HCT116 (cell line): ENCODE measurements around the gene GNB2. TPM values are rescaled to one million over a fixed set of nuclear protein-coding genes. Genes with fewer than 3 reads are reported as not detected.

Experiments used
- ATAC-seq: fragments of 200-7000 bp; cut with Tn5 transposase; 2 replicates; pipeline ENCODE4 v1.9.1; 2020; ENCODE audit warnings: mild to moderate bottlenecking, moderate library complexity
- BruUV-seq: library from RNA; stranded (reverse); fragments of 400-500 nt; replicated peaks from 2 replicates; lab custom pipeline; 2021; lab: Mats Ljungman, UMichigan
- CTCF ChIA-PET: fragments of 300-600 bp; sonication (Branson Sonifier 250); formaldehyde crosslinking; loops from one replicate; lab custom pipeline; 2021; ENCODE audit warnings: antibody characterized with exemption; lab: Charles Lee
- POLR2A ChIA-PET: fragments of 300-600, 350-600 bp; sonication (Branson Sonifier 250); formaldehyde crosslinking; loops from one replicate; lab custom pipeline; 2021; ENCODE audit warnings: antibody characterized with exemption; lab: Charles Lee
- RAD21 ChIA-PET, 2 experiments: fragments of 300-600 bp; sonication (Branson Sonifier 250); formaldehyde crosslinking; loops; one replicate each; lab custom pipeline; 2023; ENCODE audit warnings: low total read pairs in 2 of 2; ENCODE audit not compliant: uncharacterized antibody in 2 of 2, unreplicated experiment in 2 of 2, low non-redundant PET in 1 of 2; lab: Charles Lee
- DNase-seq: peaks from one replicate; pipeline ENCODE4 v3.0.0-alpha.2; 2010; ENCODE audit warnings: low read depth, low spot score
- H2AFZ ChIP-seq: fragments of 200-600 bp; shearing (Covaris generic), sonication (generic); 2 replicates; pipeline ENCODE4 v1.6.1; 2017; ENCODE audit warnings: low read depth, mixed run types, mixed read lengths, antibody characterized with exemption, low read length; ENCODE audit not compliant: poor library complexity, severe bottlenecking
- H3K27ac ChIP-seq: 2 replicates; pipeline ENCODE4 v1.5.1; 2012; ENCODE audit warnings: low read depth, low read length
- H3K27me3 ChIP-seq: fragments of 200-600 bp; sonication (generic); 2 replicates; pipeline ENCODE4 v1.6.1; 2016; ENCODE audit warnings: mixed run types, low read length, mixed read lengths; ENCODE audit not compliant: insufficient read depth
- H3K36me3 ChIP-seq, 2 experiments: fragments of 200-500 bp in 1 of 2; fragments of 200-600 bp in 1 of 2; sonication (Bioruptor generic) in 1 of 2; sonication (generic) in 1 of 2; 2 replicates each; pipeline versions ENCODE4 v1.5.1 to v1.6.1; 2014 to 2016; ENCODE audit warnings: low read length in 2 of 2, inconsistent platforms in 1 of 2, mixed read lengths in 1 of 2, mixed run types in 1 of 2; ENCODE audit not compliant: insufficient read depth in 2 of 2, control insufficient read depth in 1 of 2
- H3K4me1 ChIP-seq, 2 experiments: fragments of 200-600 bp in 1 of 2; sonication (generic) in 1 of 2; 2 replicates each; pipeline versions ENCODE4 v1.5.1 to v1.6.1; 2012 to 2017; ENCODE audit warnings: low read length in 2 of 2, inconsistent platforms in 1 of 2, mild to moderate bottlenecking in 1 of 2, mixed read lengths in 1 of 2, mixed run types in 1 of 2, moderate library complexity in 1 of 2; ENCODE audit not compliant: insufficient read depth in 2 of 2, control insufficient read depth in 1 of 2
- H3K4me2 ChIP-seq: fragments of 200-600 bp; sonication (generic); 2 replicates; pipeline ENCODE4 v1.6.1; 2017; ENCODE audit warnings: mixed run types, low read length, mixed read lengths
- H3K4me3 ChIP-seq, 2 experiments: fragments of 200-600 bp in 1 of 2; sonication (generic) in 1 of 2; replicated peaks in 1 of 2; 2 replicates each; pipeline ENCODE4 v1.5.1; 2011 to 2016; ENCODE audit warnings: low read length in 2 of 2, control low read depth in 1 of 2, low read depth in 1 of 2, mild to moderate bottlenecking in 1 of 2, mixed read lengths in 1 of 2, mixed run types in 1 of 2
- H3K79me2 ChIP-seq: fragments of 200-600 bp; sonication (generic); 2 replicates; pipeline ENCODE4 v1.6.1; 2017; ENCODE audit warnings: mild to moderate bottlenecking, mixed run types, low read length, moderate library complexity, mixed read lengths; ENCODE audit not compliant: insufficient read depth
- H3K9ac ChIP-seq: fragments of 200-600 bp; sonication (generic); 2 replicates; pipeline ENCODE4 v1.6.1; 2016; ENCODE audit warnings: low read length, mixed read lengths
- H3K9me2 ChIP-seq: fragments of 200-600 bp; sonication (generic), shearing (Covaris generic); 2 replicates; pipeline ENCODE4 v1.6.1; 2017; ENCODE audit warnings: mixed run types, mild to moderate bottlenecking, moderate library complexity; ENCODE audit not compliant: insufficient read depth
- H3K9me3 ChIP-seq, 2 experiments: fragments of 200-500 bp in 1 of 2; fragments of 200-600 bp in 1 of 2; sonication (Bioruptor generic) in 1 of 2; sonication (generic) in 1 of 2; 2 replicates each; pipeline ENCODE4 v1.6.1; 2014 to 2017; ENCODE audit warnings: low read length in 2 of 2, mixed read lengths in 2 of 2, inconsistent platforms in 1 of 2, low read depth in 1 of 2, mild to moderate bottlenecking in 1 of 2, mixed run types in 1 of 2, moderate library complexity in 1 of 2; ENCODE audit not compliant: control insufficient read depth in 1 of 2, insufficient read depth in 1 of 2
- H4K20me1 ChIP-seq: fragments of 200-600 bp; sonication (generic), shearing (Covaris generic); 2 replicates; pipeline ENCODE4 v1.6.1; 2017; ENCODE audit warnings: mixed run types, mild to moderate bottlenecking, moderate library complexity; ENCODE audit not compliant: insufficient read depth
- CBX3 ChIP-seq: IDR thresholded peaks from 2 replicates; pipeline ENCODE4 v1.6.1; 2012; ENCODE audit warnings: low read depth
- EGR1 ChIP-seq: IDR thresholded peaks from 2 replicates; pipeline ENCODE4 v1.6.1; 2012; ENCODE audit warnings: low read depth
- ELF1 ChIP-seq: IDR thresholded peaks from 2 replicates; pipeline ENCODE4 v1.6.1; 2012; ENCODE audit warnings: low read depth, borderline replicate concordance
- EZH2 ChIP-seq: fragments of 200-600 bp; sonication (generic); IDR thresholded peaks from 2 replicates; pipeline ENCODE4 v1.6.1; 2017; ENCODE audit warnings: antibody characterized with exemption, mixed run types
- FOSL1 ChIP-seq: IDR thresholded peaks from 2 replicates; pipeline ENCODE4 v1.6.1; 2012; ENCODE audit warnings: low read depth
- JUND ChIP-seq: IDR thresholded peaks from 2 replicates; pipeline ENCODE4 v1.6.1; 2012
- POLR2A ChIP-seq: IDR thresholded peaks from 2 replicates; pipeline ENCODE4 v1.7.0; 2011; ENCODE audit warnings: borderline replicate concordance; ENCODE audit not compliant: insufficient read depth, insufficient read length; ENCODE audit errors: extremely low read depth
- POLR2AphosphoS5 ChIP-seq: IDR thresholded peaks from 2 replicates; pipeline ENCODE4 v1.6.1; 2011; ENCODE audit warnings: mild to moderate bottlenecking, low read depth, low read length, moderate library complexity
- SIN3A ChIP-seq: IDR thresholded peaks from 2 replicates; pipeline ENCODE4 v1.6.1; 2012; ENCODE audit warnings: low read depth
- SP1 ChIP-seq: IDR thresholded peaks from 2 replicates; pipeline ENCODE4 v1.6.1; 2012; ENCODE audit warnings: low read depth
- TCF7L2 ChIP-seq: IDR thresholded peaks from 2 replicates; pipeline ENCODE4 v1.7.0; 2011; ENCODE audit warnings: borderline replicate concordance, inconsistent platforms; ENCODE audit not compliant: insufficient read depth, insufficient read length; ENCODE audit errors: extremely low read depth
- YY1 ChIP-seq: IDR thresholded peaks from 2 replicates; pipeline ENCODE4 v1.6.1; 2011; ENCODE audit warnings: low read length, low read depth, moderate library complexity, mild to moderate bottlenecking; ENCODE audit not compliant: insufficient replicate concordance; ENCODE audit errors: extremely low read depth
- ZFX ChIP-seq: fragments of 450-650 bp; IDR thresholded peaks from 2 replicates; pipeline ENCODE4 v1.6.1; 2017
- ZNF274 ChIP-seq: fragments of 200-500 bp; sonication (Bioruptor generic); IDR thresholded peaks from 2 replicates; pipeline ENCODE4 v1.6.1; 2014; ENCODE audit warnings: mild to moderate bottlenecking, low read depth, low read length, inconsistent platforms
- intact Hi-C: fragments of 100-400 bp; cut with micrococcal nuclease; formaldehyde crosslinking; loops from 2 replicates; pipeline ENCODE4 v1.10.0; 2022
- total RNA-seq: library from RNA; stranded (reverse); gene quantifications from one replicate; pipeline ENCODE4 v1.2.1, GENCODE V29; 2021; ENCODE audit not compliant: unreplicated experiment
- TF ChIP-seq, protein P1 (sequence below): IDR thresholded peaks from 2 replicates; pipeline ENCODE4 v1.6.1; 2012; ENCODE audit warnings: low read depth
- TF ChIP-seq, protein P2 (sequence below), 3 experiments: fragments of 200-600 bp in 1 of 3; sonication (generic) in 1 of 3; IDR thresholded peaks in 2 of 3; conservative IDR thresholded peaks in 1 of 3; 2 replicates each; pipeline ENCODE4 v1.5.1; 2012 to 2017; ENCODE audit warnings: low read depth in 2 of 3, low read length in 2 of 3, antibody characterized with exemption in 1 of 3, borderline replicate concordance in 1 of 3, control low read depth in 1 of 3, mild to moderate bottlenecking in 1 of 3, mixed read lengths in 1 of 3, mixed run types in 1 of 3, moderate library complexity in 1 of 3; ENCODE audit not compliant: insufficient read depth in 1 of 3
- TF ChIP-seq, protein P3 (sequence below): IDR thresholded peaks from 2 replicates; pipeline ENCODE4 v1.6.1; 2011; ENCODE audit warnings: mild to moderate bottlenecking, low read length, moderate library complexity; ENCODE audit not compliant: insufficient replicate concordance; ENCODE audit errors: extremely low read depth
- TF ChIP-seq, protein P4 (sequence below): IDR thresholded peaks from 2 replicates; pipeline ENCODE4 v1.6.1; 2012
- TF ChIP-seq, protein P5 (sequence below): IDR thresholded peaks from 2 replicates; pipeline ENCODE4 v1.6.1; 2012

Gene GNB2
- total RNA-seq, 1 experiment from 2014 or later: 246 TPM

DNA sequence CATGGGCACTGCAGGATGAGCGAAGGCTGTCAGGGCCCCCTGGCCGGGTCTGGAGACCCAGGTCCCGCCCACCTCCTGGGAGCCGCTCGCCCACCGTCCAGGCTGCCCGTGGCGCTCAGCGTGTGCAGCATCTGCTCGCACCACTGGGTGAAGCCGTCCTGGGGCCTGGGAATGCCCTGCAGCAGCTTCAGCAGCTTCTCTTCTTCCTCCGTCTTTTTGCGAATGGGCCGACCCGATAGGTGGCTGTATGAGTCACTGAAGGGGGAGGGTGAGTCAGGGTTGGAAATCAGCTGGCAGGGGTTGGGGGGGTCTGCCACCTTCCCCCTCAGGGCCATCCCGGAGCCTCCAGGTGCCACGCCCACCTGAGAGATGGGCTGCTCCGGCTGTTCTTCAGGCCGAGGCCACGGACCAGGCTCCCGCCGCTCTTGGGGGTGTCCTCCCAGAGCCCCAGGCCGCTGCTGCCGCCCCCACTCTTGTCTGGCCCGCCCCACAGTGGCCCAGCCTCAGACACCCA lies 8.7 kb downstream of the GNB2 start:
- peaks cover 0 to 5% of the 10 kb centered on the region in 2 experiments; a peak in 1 of 4 replicates for H3K4me1 ChIP-seq
- H3K9me3 ChIP-seq: no peaks in the 10 kb centered on the region
- BruUV-seq: no TSS peak
- intact Hi-C loops: no loop called here
- H3K9me2 ChIP-seq: no peaks in the 10 kb centered on the region
- H3K4me2 ChIP-seq: no peak overlapping the region
- H3K9ac ChIP-seq: no peak overlapping the region
- no peak overlapping the region for H3K27ac ChIP-seq
- DNase-seq (no peak), ATAC-seq (no peak)
- TF ChIP-seq TCF7L2: no peak
- no peak for TF ChIP-seq ZNF274
- TF ChIP-seq ELF1: no peak
- no peak for TF ChIP-seq YY1
- no peak for TF ChIP-seq JUND
- no peak for TF ChIP-seq EZH2
- no peak for TF ChIP-seq EGR1
- TF ChIP-seq, protein P1, sequence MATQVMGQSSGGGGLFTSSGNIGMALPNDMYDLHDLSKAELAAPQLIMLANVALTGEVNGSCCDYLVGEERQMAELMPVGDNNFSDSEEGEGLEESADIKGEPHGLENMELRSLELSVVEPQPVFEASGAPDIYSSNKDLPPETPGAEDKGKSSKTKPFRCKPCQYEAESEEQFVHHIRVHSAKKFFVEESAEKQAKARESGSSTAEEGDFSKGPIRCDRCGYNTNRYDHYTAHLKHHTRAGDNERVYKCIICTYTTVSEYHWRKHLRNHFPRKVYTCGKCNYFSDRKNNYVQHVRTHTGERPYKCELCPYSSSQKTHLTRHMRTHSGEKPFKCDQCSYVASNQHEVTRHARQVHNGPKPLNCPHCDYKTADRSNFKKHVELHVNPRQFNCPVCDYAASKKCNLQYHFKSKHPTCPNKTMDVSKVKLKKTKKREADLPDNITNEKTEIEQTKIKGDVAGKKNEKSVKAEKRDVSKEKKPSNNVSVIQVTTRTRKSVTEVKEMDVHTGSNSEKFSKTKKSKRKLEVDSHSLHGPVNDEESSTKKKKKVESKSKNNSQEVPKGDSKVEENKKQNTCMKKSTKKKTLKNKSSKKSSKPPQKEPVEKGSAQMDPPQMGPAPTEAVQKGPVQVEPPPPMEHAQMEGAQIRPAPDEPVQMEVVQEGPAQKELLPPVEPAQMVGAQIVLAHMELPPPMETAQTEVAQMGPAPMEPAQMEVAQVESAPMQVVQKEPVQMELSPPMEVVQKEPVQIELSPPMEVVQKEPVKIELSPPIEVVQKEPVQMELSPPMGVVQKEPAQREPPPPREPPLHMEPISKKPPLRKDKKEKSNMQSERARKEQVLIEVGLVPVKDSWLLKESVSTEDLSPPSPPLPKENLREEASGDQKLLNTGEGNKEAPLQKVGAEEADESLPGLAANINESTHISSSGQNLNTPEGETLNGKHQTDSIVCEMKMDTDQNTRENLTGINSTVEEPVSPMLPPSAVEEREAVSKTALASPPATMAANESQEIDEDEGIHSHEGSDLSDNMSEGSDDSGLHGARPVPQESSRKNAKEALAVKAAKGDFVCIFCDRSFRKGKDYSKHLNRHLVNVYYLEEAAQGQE: no peak
- no peak for TF ChIP-seq FOSL1
- TF ChIP-seq, protein P2, sequence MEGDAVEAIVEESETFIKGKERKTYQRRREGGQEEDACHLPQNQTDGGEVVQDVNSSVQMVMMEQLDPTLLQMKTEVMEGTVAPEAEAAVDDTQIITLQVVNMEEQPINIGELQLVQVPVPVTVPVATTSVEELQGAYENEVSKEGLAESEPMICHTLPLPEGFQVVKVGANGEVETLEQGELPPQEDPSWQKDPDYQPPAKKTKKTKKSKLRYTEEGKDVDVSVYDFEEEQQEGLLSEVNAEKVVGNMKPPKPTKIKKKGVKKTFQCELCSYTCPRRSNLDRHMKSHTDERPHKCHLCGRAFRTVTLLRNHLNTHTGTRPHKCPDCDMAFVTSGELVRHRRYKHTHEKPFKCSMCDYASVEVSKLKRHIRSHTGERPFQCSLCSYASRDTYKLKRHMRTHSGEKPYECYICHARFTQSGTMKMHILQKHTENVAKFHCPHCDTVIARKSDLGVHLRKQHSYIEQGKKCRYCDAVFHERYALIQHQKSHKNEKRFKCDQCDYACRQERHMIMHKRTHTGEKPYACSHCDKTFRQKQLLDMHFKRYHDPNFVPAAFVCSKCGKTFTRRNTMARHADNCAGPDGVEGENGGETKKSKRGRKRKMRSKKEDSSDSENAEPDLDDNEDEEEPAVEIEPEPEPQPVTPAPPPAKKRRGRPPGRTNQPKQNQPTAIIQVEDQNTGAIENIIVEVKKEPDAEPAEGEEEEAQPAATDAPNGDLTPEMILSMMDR (IDR thresholded peaks at IDR 0.05 in 2 of 3, conservative IDR thresholded peaks at IDR 0.05 in 1 of 3; ENCODE audit: borderline replicate concordance in 1 of 3, insufficient read depth in 1 of 3, low read depth in 2 of 3, low read length in 2 of 3): no peak
- TF ChIP-seq, protein P3, sequence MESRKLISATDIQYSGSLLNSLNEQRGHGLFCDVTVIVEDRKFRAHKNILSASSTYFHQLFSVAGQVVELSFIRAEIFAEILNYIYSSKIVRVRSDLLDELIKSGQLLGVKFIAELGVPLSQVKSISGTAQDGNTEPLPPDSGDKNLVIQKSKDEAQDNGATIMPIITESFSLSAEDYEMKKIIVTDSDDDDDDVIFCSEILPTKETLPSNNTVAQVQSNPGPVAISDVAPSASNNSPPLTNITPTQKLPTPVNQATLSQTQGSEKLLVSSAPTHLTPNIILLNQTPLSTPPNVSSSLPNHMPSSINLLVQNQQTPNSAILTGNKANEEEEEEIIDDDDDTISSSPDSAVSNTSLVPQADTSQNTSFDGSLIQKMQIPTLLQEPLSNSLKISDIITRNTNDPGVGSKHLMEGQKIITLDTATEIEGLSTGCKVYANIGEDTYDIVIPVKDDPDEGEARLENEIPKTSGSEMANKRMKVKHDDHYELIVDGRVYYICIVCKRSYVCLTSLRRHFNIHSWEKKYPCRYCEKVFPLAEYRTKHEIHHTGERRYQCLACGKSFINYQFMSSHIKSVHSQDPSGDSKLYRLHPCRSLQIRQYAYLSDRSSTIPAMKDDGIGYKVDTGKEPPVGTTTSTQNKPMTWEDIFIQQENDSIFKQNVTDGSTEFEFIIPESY: no peak
- TF ChIP-seq, protein P4, sequence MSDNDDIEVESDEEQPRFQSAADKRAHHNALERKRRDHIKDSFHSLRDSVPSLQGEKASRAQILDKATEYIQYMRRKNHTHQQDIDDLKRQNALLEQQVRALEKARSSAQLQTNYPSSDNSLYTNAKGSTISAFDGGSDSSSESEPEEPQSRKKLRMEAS: no peak
- TF ChIP-seq, protein P5, sequence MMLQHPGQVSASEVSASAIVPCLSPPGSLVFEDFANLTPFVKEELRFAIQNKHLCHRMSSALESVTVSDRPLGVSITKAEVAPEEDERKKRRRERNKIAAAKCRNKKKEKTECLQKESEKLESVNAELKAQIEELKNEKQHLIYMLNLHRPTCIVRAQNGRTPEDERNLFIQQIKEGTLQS: no peak
- TF ChIP-seq ZFX: no peak
- TF ChIP-seq CBX3: no peak
- no peak for TF ChIP-seq SP1
- TF ChIP-seq POLR2AphosphoS5: no peak
- TF ChIP-seq SIN3A: no peak
- no peak for TF ChIP-seq POLR2A
- no peaks in the 10 kb centered on the region for H3K27me3 ChIP-seq
- CTCF ChIA-PET: interaction anchor here (0.9 kb wide), 1 partner anchor 11 kb away, joined by 3 read pairs; no protein-coding TSS in a partner anchor
- H3K4me3 ChIP-seq: no peak overlapping the region
- H2AFZ ChIP-seq: no peak overlapping the region
- peaks cover 3% of the 10 kb centered on the region; the same call in 1 of the 2 replicates for H3K79me2 ChIP-seq
- POLR2A ChIA-PET: no interaction called here
- RAD21 ChIA-PET: no interaction called here
- H4K20me1 ChIP-seq: no peaks in the 10 kb centered on the region
- H3K36me3 ChIP-seq: peaks cover 27 to 28% of the 10 kb centered on the region in 2 experiments; a peak in 3 of 4 replicates
